Right atrium auricular region (tissue), 2 donors: ENCODE measurements around the gene NAV3. TPM values are rescaled to one million over a fixed set of nuclear protein-coding genes. Genes with fewer than 3 reads are reported as not detected.

Experiments used
- DNase-seq: peaks from one replicate; pipeline ENCODE4 v3.0.0-alpha.2; 2019; ENCODE audit warnings: low spot score
- H3K27ac ChIP-seq, 2 donors: fragments of 200-600 bp; sonication (generic); 1 replicate in 1 of 2; 2 replicates in 1 of 2; pipeline ENCODE4 v1.5.1; 2016 to 2019
- H3K27me3 ChIP-seq, 2 donors: fragments of 200-600 bp; sonication (generic); one replicate each; pipeline versions ENCODE4 v1.5.1 to v1.6.0; 2017 to 2019
- H3K36me3 ChIP-seq: fragments of 200-600 bp; sonication (generic); one replicate; pipeline ENCODE4 v1.5.1; 2016
- H3K4me1 ChIP-seq, 2 donors: fragments of 200-600 bp; sonication (generic); one replicate each; pipeline versions ENCODE4 v1.5.1 to v1.6.0; 2017 to 2019
- H3K4me3 ChIP-seq, 2 donors: fragments of 200-600 bp; sonication (generic); 1 replicate in 1 of 2; 2 replicates in 1 of 2; pipeline ENCODE4 v1.5.1; 2017 to 2019; ENCODE audit warnings: mild to moderate bottlenecking in 1 of 2, moderate library complexity in 1 of 2
- H3K9me3 ChIP-seq, 2 donors: fragments of 200-600 bp; sonication (generic); one replicate each; pipeline ENCODE4 v1.5.1; 2019
- CTCF ChIP-seq, 2 donors: fragments of 200-600 bp; sonication (generic); IDR thresholded peaks; one replicate each; pipeline ENCODE4 v1.5.1; 2019; ENCODE audit warnings: antibody characterized with exemption in 2 of 2
- total RNA-seq, 2 donors: library from RNA; depleted of rRNA; stranded (reverse); fragments of >200 nt; gene quantifications; one replicate each; pipeline ENCODE4 v1.1.0, GENCODE V29; 2016

Gene NAV3
- total RNA-seq, 2 donors from 2014 or later = 4.4 to 5.1 TPM

- DNase-seq = no peak
- Histone ChIP-seq H3K4me3 (no peak overlapping the region), H3K27ac (no peak overlapping the region), H3K4me1 (no peaks in the 10 kb centered on the region), H3K36me3 (no peaks in the 10 kb centered on the region), H3K27me3 (no peaks in the 10 kb centered on the region), H3K9me3 (no peaks in the 10 kb centered on the region)
- no peak for TF ChIP-seq CTCF (IDR thresholded peaks at IDR 0.05)
Observed at GRCh38 chr12:77891518-77892147, 60.9 kb downstream of the NAV3 start.

- Histone ChIP-seq H3K36me3 (no peaks in the 10 kb centered on the region), H3K4me3 (no peak overlapping the region), H3K9me3 (no peaks in the 10 kb centered on the region), H3K27me3 (no peaks in the 10 kb centered on the region), H3K4me1 (no peaks in the 10 kb centered on the region), H3K27ac (no peak overlapping the region)
- TF ChIP-seq CTCF (IDR thresholded peaks at IDR 0.05) = no peak
- no peak for DNase-seq
Observed at GRCh38 chr12:77893918-77894317, 63.2 kb downstream of the NAV3 start.

GRCh38 chr12:77894556-77894955, 63.9 kb downstream of the NAV3 start:
- no peaks in the 10 kb centered on the region for H3K4me1 ChIP-seq
- no peak overlapping the region for H3K4me3 ChIP-seq
- TF ChIP-seq CTCF (IDR thresholded peaks at IDR 0.05) = no peak
- H3K27me3 ChIP-seq = no peaks in the 10 kb centered on the region
- no peak overlapping the region for H3K27ac ChIP-seq
- no peak for DNase-seq
- no peaks in the 10 kb centered on the region for H3K9me3 ChIP-seq
- H3K36me3 ChIP-seq = no peaks in the 10 kb centered on the region

GRCh38 chr12:77895699-77896098, 65.0 kb downstream of the NAV3 start:
- Histone ChIP-seq H3K27me3 (no peaks in the 10 kb centered on the region), H3K4me3 (no peak overlapping the region), H3K9me3 (no peaks in the 10 kb centered on the region), H3K4me1 (no peaks in the 10 kb centered on the region), H3K27ac (no peak overlapping the region), H3K36me3 (no peaks in the 10 kb centered on the region)
- no peak for DNase-seq
- TF ChIP-seq CTCF (IDR thresholded peaks at IDR 0.05) = no peak

- Histone ChIP-seq H3K36me3 (no peaks in the 10 kb centered on the region), H3K27me3 (no peaks in the 10 kb centered on the region), H3K4me3 (no peak overlapping the region), H3K9me3 (no peaks in the 10 kb centered on the region), H3K4me1 (no peaks in the 10 kb centered on the region), H3K27ac (no peak overlapping the region)
- no peak for TF ChIP-seq CTCF (IDR thresholded peaks at IDR 0.05)
- no peak for DNase-seq
Observed at GRCh38 chr12:77907936-77908335, 77.2 kb downstream of the NAV3 start.

GRCh38 chr12:77914081-77914488, 83.4 kb downstream of the NAV3 start:
- Histone ChIP-seq H3K4me1 (no peaks in the 10 kb centered on the region), H3K9me3 (no peaks in the 10 kb centered on the region), H3K4me3 (no peak overlapping the region), H3K27me3 (no peaks in the 10 kb centered on the region), H3K27ac (no peak overlapping the region), H3K36me3 (no peaks in the 10 kb centered on the region)
- no peak for DNase-seq
- TF ChIP-seq CTCF (IDR thresholded peaks at IDR 0.05) = no peak
